Liver (tissue), 2 donors: ENCODE results near the gene ARHGAP10.

Experiments used
- FOXA1 ChIP-seq: IDR thresholded peaks from 2 replicates; pipeline ENCODE4 v1.6.1; 2016; ENCODE audit warnings: antibody characterized with exemption
- MAX ChIP-seq: IDR thresholded peaks from 2 replicates; pipeline ENCODE4 v1.6.1; 2016; ENCODE audit warnings: antibody characterized with exemption
- TAF1 ChIP-seq: conservative IDR thresholded peaks from 2 replicates; pipeline ENCODE4 v1.6.1; 2016; ENCODE audit warnings: antibody characterized with exemption, mild to moderate bottlenecking
- TF ChIP-seq, protein P1 (sequence below): IDR thresholded peaks from 2 replicates; pipeline ENCODE4 v1.6.1; 2016; ENCODE audit warnings: antibody characterized with exemption, mild to moderate bottlenecking
- donor health status: healthy.

DNA sequence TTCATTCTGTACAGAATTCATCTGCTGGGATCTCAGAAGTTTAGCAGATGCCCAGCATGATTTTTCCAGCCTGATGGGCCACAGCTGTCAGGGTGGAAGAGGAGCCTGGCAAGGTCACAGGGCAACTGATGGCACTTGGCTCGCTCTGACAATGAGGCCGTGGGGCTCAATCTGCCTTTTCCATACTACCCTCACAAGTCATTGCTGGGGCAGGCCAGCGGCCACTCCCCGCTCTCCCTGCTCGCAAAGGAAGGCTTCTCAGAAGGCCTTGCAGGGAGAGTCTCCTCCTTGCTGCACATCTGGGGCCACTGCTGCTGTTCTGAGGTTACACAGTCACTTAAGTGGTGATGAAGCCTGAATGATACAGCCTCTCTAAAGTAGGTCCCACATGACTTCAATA, 361.2 kb downstream of the ARHGAP10 start:
- TF ChIP-seq MAX (no peak), FOXA1 (no peak), TAF1 (no peak)
- TF ChIP-seq, protein P1, sequence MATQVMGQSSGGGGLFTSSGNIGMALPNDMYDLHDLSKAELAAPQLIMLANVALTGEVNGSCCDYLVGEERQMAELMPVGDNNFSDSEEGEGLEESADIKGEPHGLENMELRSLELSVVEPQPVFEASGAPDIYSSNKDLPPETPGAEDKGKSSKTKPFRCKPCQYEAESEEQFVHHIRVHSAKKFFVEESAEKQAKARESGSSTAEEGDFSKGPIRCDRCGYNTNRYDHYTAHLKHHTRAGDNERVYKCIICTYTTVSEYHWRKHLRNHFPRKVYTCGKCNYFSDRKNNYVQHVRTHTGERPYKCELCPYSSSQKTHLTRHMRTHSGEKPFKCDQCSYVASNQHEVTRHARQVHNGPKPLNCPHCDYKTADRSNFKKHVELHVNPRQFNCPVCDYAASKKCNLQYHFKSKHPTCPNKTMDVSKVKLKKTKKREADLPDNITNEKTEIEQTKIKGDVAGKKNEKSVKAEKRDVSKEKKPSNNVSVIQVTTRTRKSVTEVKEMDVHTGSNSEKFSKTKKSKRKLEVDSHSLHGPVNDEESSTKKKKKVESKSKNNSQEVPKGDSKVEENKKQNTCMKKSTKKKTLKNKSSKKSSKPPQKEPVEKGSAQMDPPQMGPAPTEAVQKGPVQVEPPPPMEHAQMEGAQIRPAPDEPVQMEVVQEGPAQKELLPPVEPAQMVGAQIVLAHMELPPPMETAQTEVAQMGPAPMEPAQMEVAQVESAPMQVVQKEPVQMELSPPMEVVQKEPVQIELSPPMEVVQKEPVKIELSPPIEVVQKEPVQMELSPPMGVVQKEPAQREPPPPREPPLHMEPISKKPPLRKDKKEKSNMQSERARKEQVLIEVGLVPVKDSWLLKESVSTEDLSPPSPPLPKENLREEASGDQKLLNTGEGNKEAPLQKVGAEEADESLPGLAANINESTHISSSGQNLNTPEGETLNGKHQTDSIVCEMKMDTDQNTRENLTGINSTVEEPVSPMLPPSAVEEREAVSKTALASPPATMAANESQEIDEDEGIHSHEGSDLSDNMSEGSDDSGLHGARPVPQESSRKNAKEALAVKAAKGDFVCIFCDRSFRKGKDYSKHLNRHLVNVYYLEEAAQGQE = no peak
